Activated CD8-positive, alpha-beta memory T cell treated with anti-CD3 and anti-CD28 coated beads, Interleukin-2, amount 50 U/mL, for 4 hours (primary cell): ENCODE results near the gene XYLT1.

Experiments used
- DNase-seq: peaks from one replicate; pipeline ENCODE4 v3.0.0-alpha.2; 2020

Gene XYLT1

DNA sequence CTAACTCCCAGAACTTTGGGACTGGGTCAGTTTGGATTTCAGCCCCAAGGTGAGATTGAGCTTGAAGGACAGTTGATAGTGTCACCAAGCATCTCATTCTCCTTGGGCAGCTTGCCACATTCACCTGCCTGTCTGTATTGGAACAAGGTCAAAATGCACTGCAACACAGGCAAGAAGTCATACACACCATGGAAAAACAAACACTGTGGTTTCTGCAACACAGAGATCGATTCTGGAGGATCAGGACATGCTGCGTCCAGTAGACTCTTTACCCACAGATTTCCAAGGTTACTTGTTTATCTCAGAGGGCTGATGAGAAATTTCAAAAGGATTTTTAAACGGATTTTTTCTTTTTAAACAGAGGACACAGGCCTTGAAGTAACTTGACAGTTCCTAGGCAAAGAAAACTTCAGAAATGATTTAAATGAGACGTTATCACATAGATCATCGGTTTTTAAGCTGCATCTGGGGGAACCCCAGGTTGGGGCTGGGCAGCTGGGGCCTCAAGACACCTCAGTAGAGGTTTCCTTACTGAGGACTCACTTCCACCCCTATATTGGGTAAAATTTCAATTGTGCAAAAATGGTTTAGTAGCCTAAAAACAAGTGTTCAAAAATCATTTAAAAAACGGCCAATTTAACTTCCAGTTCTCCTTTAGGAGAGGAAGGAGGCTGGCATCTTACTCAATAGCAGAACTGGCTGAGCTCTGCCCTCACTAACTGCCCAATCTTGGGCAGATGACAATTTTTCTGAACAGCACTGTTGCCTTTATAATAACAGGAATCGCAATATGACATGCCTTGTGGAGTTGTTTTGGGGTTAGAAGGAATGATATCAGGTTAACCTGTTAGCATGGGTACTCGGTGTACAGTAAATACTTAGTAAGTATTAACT, 299.3 kb downstream of the XYLT1 start:
- no peak for DNase-seq

DNA sequence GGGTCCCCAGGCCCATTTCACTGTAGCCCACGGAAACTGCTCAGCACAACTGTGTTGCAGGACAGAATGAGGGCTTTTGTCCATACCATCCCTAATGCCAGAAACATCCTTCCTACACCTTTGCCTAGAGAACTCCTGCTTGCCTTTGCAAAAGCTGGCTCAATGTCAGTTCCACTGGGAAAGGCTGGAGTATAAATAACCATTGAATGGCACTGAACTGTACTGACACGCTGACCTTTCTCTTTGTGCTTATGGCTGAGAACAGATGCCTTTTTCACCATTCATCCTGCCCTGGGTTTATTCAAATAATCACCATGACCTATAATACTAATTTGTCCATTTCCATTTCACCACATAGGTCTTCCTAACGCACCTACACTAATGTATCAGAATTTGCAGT, 300.3 kb downstream of the XYLT1 start:
- no peak for DNase-seq

- no peak for DNase-seq
Observed at GRCh38 chr16:17168181-17168580, 302.6 kb downstream of the XYLT1 start.

DNA sequence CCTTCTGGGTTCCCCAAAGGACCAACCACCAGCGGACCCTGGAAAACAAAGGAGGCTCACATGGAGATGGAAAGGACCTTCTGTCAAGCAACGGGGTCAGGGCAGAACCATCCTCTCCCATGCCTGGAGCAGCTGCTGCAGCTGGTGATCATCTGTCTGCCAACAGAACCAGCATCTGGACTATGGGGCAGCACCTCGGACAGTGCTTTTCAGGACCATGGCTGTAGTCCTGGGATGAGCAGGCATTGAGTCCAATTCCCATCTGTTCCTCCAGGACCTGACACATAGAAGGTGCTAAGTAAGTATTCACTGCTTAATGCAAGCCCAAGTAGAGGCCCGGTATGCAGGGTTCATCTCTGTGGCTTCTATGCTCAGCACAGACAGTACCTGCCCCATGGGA, 304.7 kb downstream of the XYLT1 start:
- DNase-seq = no peak

DNA sequence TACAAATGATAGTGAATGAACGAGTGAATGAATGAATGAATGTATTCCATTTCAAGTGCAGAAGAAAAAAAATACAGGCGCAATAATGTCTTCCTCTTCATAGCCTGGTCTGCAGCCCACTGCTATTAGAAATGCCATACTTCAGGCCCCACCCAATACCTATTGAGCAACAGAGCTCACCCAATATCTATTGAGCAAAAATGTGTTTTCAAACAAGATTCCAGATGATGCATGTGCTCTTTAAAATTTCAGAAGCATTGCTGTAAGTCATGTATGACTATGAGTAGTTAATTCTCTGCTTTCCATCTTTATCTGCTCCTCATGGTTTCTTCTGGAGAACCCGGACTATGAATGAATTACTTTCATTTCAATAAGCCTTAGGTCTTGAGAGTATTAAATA, 308.2 kb downstream of the XYLT1 start:
- no peak for DNase-seq

DNA sequence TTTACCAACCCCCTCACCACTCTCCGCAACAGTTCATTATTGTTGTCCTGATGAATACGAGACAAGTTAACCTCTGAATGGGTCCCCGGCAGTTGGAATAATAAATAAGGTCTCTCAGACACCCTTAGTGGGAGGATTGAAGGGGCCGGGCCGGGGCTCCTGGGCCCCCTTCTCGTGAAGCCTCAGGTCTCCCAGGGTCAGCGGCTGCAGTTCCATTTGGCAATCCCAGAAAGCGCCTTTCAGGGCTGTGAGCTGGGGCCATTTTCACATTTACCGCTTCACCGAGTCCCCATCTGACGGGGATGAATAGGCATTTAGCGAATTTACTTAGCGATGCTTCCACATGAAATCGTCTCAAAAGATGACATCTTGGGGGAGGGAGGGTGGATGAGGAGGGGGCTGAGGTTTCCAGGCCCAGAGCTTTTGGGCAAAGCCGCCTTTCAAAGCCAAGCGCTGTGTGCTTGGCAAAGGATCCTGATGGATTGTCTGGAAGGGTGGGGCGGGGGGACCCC, 309.8 kb downstream of the XYLT1 start:
- DNase-seq = no peak

GRCh38 chr16:17160285-17160853, 310.4 kb downstream of the XYLT1 start:
- DNase-seq = no peak

- no peak for DNase-seq
Observed at GRCh38 chr16:17159617-17160016, 311.1 kb downstream of the XYLT1 start.

- DNase-seq = no peak
Observed at GRCh38 chr16:17155936-17156335, 314.8 kb downstream of the XYLT1 start.

DNA sequence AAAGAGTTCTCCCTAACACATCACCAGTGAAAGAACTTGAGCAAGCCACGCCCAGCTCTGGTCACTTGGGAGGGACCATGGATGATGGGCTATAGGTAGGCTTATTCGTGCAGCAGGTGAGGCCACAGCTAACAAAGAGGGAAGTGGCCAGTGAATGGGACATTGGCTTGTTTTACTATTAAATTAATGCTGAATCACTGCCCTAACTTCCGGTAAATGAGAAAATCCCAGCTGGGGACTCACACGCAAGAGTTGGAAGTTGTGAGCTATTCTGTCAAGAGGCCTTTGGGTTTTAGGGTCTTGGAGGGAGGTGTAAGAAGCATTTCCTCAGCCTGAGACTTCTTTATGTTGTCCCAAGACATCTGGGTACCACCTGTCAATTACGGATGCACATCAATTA, 315.3 kb downstream of the XYLT1 start:
- no peak for DNase-seq

- DNase-seq = no peak
Observed at GRCh38 chr16:17154981-17155380, 315.8 kb downstream of the XYLT1 start.

GRCh38 chr16:17152311-17152710, 318.4 kb downstream of the XYLT1 start:
- DNase-seq = no peak

DNA sequence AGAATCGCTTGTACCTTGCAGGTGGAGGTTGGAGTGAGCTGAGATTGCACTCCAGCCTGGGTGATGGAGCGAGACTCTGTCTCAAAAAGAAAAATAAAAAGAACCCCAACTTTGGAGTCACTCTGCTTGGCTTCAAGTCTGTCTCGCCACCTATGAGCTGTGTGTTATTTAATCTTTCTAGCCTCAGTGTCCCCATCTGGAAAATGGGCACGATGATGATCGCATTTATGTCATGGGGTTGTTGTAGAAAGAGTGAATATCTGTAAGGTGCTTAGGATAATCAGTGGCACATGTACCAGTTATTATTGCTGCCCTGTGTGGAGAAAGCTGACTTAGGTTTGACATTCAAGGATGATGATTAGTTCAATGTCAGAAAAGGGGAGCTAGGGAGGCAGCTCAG, 319.4 kb downstream of the XYLT1 start:
- no peak for DNase-seq

DNA sequence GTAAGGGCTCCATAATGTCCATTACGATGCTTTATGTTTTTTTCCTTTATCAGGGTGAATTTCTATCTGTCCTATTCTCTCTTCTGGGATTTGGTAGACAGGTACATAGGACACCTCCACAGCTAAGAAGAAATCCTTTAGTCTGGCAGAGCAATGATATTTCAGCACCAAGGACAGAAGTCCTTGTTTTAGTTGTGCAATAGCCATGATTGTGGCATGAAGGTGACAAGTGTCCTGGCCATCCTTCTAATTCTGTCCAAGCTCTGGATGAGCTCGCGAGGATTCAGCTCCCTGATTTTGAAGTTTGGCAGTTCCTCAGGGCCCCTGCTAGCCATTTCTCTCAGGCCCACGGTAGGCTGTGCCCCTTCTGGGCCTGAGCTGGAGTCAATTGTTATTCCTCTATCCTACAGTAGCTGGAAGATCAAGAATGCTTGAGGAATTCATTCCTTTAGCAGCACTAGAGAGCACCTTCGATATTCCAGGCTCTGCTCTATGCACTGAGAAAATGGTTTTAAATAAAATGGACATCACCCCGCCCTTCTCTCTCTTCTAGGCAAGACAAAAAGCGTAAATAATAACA, 320.8 kb downstream of the XYLT1 start:
- no peak for DNase-seq

GRCh38 chr16:17147942-17148341, 322.8 kb downstream of the XYLT1 start:
- no peak for DNase-seq

GRCh38 chr16:17145029-17145428, 325.7 kb downstream of the XYLT1 start:
- no peak for DNase-seq

- DNase-seq = no peak
Observed at GRCh38 chr16:17144431-17144830, 326.3 kb downstream of the XYLT1 start.

DNA sequence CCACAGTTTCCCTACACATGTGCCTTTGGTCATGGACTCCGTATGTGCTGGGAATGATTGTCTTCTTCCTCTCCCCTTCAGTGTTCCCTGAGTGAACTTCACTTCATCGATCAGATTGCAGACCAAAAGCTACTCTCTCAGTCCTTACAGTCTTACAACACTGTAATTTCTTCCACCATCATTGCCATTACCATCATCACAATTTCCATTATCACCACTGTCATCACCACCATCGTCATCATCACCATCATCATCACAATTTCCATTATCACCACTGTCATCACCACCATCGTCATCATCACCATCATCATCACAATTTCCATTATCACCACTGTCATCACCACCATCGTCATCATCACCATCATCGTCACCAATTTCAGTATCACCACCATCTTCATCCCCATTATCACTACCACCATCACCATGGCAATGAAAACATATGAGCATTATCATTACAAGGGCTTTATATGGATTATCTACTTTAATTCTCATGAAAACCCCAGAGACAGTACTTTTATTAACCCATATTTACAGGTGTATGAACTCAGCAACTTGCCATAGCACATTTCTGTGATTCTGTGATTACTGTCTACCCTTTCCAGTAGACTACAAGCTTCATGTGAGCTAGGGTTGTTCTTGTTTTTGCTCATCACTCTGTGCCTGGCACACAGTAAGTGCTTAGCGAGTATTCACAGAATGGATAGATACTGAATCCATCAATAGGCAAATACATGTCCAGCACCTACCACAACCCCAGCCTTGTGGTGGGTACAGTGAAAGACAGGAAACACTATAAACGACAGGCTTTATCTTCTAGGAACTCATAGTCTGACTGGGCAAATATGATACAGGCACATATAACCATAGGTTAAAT, 327.0 kb downstream of the XYLT1 start:
- DNase-seq = no peak

- DNase-seq = no peak
Observed at GRCh38 chr16:17138801-17139200, 332.0 kb downstream of the XYLT1 start.

DNA sequence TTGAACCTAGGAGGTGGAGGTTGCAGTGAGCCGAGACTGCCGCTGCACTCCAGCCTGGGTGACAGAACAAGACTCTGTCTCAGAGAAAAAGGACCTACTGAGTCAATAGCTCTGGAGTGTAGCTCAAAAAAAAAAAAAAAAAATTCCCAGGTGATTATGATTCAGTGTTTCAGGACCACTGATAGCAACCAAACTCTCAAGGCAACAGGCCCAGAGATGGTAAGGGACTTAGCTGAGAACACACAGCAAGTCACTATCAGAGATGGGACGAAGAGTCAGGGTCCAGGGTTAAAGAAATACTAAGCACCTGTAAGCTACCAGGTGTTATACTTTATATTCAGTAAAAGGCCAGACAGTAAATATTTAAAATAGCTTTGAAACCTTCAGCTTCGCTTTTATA, 335.3 kb downstream of the XYLT1 start:
- no peak for DNase-seq

DNA sequence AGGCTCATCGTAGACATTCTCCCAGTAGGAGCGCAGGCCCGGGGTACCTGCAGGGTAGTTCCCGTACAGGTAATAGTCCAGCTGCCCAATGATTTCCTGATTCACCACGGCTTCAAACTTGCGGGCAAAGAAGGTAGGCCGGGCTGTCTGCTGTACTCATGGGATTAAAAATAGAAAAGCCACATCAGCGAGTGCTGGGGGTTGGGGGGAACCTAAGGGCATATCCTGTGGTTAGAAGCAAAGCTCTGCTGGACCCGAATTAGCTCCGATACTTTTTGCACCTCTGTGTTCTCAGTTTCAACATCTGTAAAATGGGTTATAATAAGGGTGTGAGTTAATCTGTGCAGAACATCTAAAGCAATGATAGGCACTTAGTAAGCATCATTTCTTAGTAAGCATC, 336.2 kb downstream of the XYLT1 start:
- DNase-seq = no peak

DNA sequence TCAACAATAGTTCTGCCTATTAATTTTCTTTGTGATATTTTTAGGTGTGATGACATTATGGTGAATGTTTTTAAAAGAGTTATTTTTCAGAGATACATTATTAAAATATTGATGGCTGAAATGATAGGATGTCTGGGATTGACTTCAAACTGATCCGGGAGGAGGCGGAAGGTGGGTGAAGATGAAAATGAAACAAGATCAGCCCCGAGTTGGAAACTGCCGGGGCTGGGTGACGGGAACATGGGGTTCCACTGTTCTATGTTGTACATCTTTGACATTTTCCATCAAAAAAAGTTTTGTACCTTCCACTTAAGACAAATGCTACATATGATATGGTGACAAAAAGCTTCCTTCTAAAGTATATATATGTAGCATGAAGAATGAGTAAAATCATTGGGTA, 336.9 kb downstream of the XYLT1 start:
- no peak for DNase-seq

DNA sequence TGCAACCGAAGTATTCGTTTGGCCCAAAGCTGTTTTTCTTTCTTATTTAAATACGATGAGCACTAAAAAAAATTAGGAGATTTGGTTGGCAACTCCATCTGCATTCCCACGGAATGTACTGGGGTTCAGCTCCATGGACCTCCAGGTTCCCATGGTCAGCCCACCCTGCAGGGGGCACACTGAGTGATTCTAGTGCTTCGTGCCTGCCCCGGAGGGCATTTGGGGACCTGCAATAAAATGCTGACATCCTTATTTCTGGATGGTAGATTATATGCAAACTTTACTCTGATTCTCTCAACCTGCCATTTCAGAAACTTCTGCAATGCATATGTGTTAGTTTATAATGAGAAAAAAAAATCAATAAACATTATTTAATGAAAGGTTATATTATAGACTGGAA, 339.4 kb downstream of the XYLT1 start:
- DNase-seq = no peak
